DND-41 (cell line): ENCODE data around the gene EXD3.

Source experiments
- EZH2 ChIP-seq: IDR thresholded peaks from 3 replicates; pipeline ENCODE4 v1.6.1; 2012; ENCODE audit warnings: borderline replicate concordance, low read depth, mild to moderate bottlenecking, moderate library complexity, low read length, inconsistent platforms; ENCODE audit not compliant: severe bottlenecking
- TF ChIP-seq, protein P1 (sequence below): IDR thresholded peaks from 2 replicates; pipeline ENCODE4 v1.5.1; 2012; ENCODE audit warnings: borderline replicate concordance, low read length, moderate library complexity, mild to moderate bottlenecking; ENCODE audit not compliant: poor library complexity, severe bottlenecking; ENCODE audit errors: extremely low read depth

DNA sequence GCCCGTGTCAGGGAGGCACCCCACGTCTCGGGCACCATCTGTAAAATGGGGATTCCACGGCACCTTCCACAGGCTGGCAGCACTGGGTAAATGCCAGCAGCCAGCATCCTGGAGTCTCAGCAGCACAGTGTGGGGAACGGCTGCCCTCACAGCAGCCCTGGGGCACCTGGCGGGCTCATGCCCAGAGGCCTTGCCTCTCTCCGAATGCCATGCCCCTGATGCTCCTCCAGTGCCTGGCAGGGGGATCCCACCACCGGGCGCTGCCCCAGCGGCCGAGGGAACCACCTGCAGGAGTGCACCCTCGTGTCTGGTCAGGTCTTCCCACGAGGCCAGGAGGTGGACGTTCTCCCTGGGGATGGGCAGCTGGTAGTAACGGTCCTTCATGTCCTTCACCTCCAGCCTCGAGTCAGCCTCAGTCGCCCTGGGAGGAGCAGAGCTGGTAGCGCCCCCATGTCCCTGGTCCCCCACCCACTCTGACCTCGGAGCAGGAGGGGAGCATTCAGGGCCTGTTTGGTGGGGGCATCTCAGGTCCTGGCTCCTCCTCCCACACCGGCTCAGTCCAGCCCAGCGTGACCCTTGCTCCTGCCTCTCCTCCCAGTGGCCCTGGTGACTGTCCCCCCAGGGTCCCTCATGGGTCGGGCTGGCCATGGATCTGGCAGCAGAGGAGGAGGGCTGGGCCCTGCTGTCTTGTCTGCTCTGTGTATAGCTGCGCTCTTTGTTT, 71.0 kb downstream of the EXD3 start:
- TF ChIP-seq, protein P1, sequence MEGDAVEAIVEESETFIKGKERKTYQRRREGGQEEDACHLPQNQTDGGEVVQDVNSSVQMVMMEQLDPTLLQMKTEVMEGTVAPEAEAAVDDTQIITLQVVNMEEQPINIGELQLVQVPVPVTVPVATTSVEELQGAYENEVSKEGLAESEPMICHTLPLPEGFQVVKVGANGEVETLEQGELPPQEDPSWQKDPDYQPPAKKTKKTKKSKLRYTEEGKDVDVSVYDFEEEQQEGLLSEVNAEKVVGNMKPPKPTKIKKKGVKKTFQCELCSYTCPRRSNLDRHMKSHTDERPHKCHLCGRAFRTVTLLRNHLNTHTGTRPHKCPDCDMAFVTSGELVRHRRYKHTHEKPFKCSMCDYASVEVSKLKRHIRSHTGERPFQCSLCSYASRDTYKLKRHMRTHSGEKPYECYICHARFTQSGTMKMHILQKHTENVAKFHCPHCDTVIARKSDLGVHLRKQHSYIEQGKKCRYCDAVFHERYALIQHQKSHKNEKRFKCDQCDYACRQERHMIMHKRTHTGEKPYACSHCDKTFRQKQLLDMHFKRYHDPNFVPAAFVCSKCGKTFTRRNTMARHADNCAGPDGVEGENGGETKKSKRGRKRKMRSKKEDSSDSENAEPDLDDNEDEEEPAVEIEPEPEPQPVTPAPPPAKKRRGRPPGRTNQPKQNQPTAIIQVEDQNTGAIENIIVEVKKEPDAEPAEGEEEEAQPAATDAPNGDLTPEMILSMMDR: no peak
- no peak for TF ChIP-seq EZH2
